Osteoblast (primary cell): Measurements from ENCODE around the gene SLC16A13. TPM values are rescaled to one million over a fixed set of nuclear protein-coding genes. Genes with fewer than 3 reads are reported as not detected.

ENCODE experiments used
- DNase-seq: peaks from one replicate; pipeline ENCODE4 v3.0.0; 2011; ENCODE audit warnings: low spot score, mixed read lengths; ENCODE audit not compliant: insufficient read length; ENCODE audit errors: missing footprints
- H2AFZ ChIP-seq: 2 replicates; pipeline ENCODE4 v1.6.0; 2011; ENCODE audit warnings: mild to moderate bottlenecking, low read length
- H3K27ac ChIP-seq: 2 replicates; pipeline ENCODE4 v1.5.1; 2011; ENCODE audit warnings: mild to moderate bottlenecking, low read depth, low read length, moderate library complexity
- H3K27me3 ChIP-seq: 2 replicates; pipeline ENCODE4 v1.6.0; 2012; ENCODE audit warnings: mild to moderate bottlenecking, control low read depth, inconsistent platforms, low read length, moderate library complexity; ENCODE audit not compliant: insufficient read depth
- H3K36me3 ChIP-seq: 2 replicates; pipeline ENCODE4 v1.5.1; 2011; ENCODE audit warnings: mild to moderate bottlenecking, low read length, control low read depth, moderate library complexity; ENCODE audit not compliant: insufficient read depth
- H3K4me1 ChIP-seq: 2 replicates; pipeline ENCODE4 v1.5.1; 2011; ENCODE audit warnings: mild to moderate bottlenecking, low read length, control low read depth, moderate library complexity; ENCODE audit not compliant: insufficient read depth
- H3K4me2 ChIP-seq: 2 replicates; pipeline ENCODE4 v1.6.0; 2011; ENCODE audit warnings: mild to moderate bottlenecking, low read length; ENCODE audit not compliant: insufficient read depth
- H3K4me3 ChIP-seq: fragments of 200-600 bp; sonication (generic); 3 replicates; pipeline ENCODE4 v1.5.1; 2012; ENCODE audit warnings: mild to moderate bottlenecking, low read length, inconsistent platforms; ENCODE audit not compliant: insufficient read depth
- H3K79me2 ChIP-seq: 2 replicates; pipeline ENCODE4 v1.6.0; 2012; ENCODE audit warnings: mild to moderate bottlenecking, low read length, control low read depth, inconsistent platforms; ENCODE audit not compliant: insufficient read depth
- H3K9me3 ChIP-seq: 2 replicates; pipeline ENCODE4 v1.5.1; 2011; ENCODE audit warnings: low read depth, low read length, control low read depth
- H4K20me1 ChIP-seq: 2 replicates; pipeline ENCODE4 v1.6.0; 2012; ENCODE audit warnings: mild to moderate bottlenecking, low read length, control low read depth; ENCODE audit not compliant: insufficient read depth
- CTCF ChIP-seq: IDR thresholded peaks from 2 replicates; pipeline ENCODE4 v1.5.1; 2011; ENCODE audit warnings: mild to moderate bottlenecking, low read depth, low read length, moderate library complexity; ENCODE audit errors: extremely low read depth
- total RNA-seq: library from RNA; depleted of rRNA; stranded (reverse); fragments of >200 nt; gene quantifications from 2 replicates; pipeline ENCODE4 v1.2.3, GENCODE V29; 2012

Gene SLC16A13
- total RNA-seq, 1 donor, result 1.4 TPM

GRCh38 chr17:7080456-7081041 is 44.7 kb downstream of the SLC16A13 start:
- H3K4me1 ChIP-seq, result peaks cover 3% of the 10 kb centered on the region
- no peak for TF ChIP-seq CTCF
- no peaks in the 10 kb centered on the region for H4K20me1 ChIP-seq
- no peaks in the 10 kb centered on the region for H3K79me2 ChIP-seq
- H3K27me3 ChIP-seq, result peaks cover 13% of the 10 kb centered on the region
- no peaks in the 10 kb centered on the region for H3K36me3 ChIP-seq
- H3K4me2 ChIP-seq, result no peak overlapping the region
- H2AFZ ChIP-seq, result no peak overlapping the region
- H3K4me3 ChIP-seq, result no peak overlapping the region
- H3K27ac ChIP-seq, result no peak overlapping the region
- H3K9me3 ChIP-seq, result no peaks in the 10 kb centered on the region
- no peak for DNase-seq

GRCh38 chr17:7081341-7082062 is 45.7 kb downstream of the SLC16A13 start:
- no peaks in the 10 kb centered on the region for H4K20me1 ChIP-seq
- no peak overlapping the region for H2AFZ ChIP-seq
- H3K9me3 ChIP-seq, result no peaks in the 10 kb centered on the region
- H3K79me2 ChIP-seq, result no peaks in the 10 kb centered on the region
- no peak overlapping the region for H3K27ac ChIP-seq
- no peaks in the 10 kb centered on the region for H3K36me3 ChIP-seq
- H3K4me3 ChIP-seq, result no peak overlapping the region
- TF ChIP-seq CTCF, result no peak
- peaks cover 3% of the 10 kb centered on the region for H3K4me1 ChIP-seq
- no peak overlapping the region for H3K4me2 ChIP-seq
- peaks cover 13% of the 10 kb centered on the region for H3K27me3 ChIP-seq
- DNase-seq, result no peak

- Histone ChIP-seq H3K36me3 (no peaks in the 10 kb centered on the region), H3K4me2 (no peak overlapping the region)
- no peak for DNase-seq
Measured at GRCh38 chr17:7083592-7083991, 47.8 kb downstream of the SLC16A13 start.

More at GRCh38 chr17:7083592-7083991, 47.8 kb downstream of the SLC16A13 start:
- no peak for TF ChIP-seq CTCF
- H3K79me2 ChIP-seq, result no peaks in the 10 kb centered on the region
- H3K4me3 ChIP-seq, result no peak overlapping the region
- H3K27me3 ChIP-seq, result peaks cover 15% of the 10 kb centered on the region
- peaks cover 3% of the 10 kb centered on the region for H3K4me1 ChIP-seq
- H3K9me3 ChIP-seq, result no peaks in the 10 kb centered on the region
- no peak overlapping the region for H2AFZ ChIP-seq
- H4K20me1 ChIP-seq, result no peaks in the 10 kb centered on the region
- no peak overlapping the region for H3K27ac ChIP-seq
